Measurements from ENCODE around the gene CST4. TPM values are rescaled to one million over a fixed set of nuclear protein-coding genes. Genes with fewer than 3 reads are reported as not detected.

CST4 gene
- polyA plus RNA-seq, 4 donors = not detected

DNA sequence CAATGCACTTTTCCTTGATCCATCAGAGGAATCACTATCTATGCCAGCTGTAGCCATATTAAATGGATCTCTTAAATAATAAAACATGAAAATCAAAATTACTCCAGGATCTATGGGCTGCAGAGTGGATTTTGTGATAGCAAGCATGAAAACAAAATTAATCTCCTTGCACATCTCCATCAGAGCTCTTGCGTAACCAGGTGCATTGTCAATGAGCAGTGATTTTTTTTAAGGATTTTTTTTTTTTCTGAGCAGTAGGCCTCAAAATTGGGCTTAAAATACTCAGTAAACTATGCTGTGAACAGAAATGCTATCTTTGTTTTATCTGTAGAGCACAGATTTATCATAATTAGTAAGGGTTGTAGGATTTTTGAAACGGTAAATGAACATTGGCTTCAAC lies 39.6 kb downstream of the CST4 start:
- Histone ChIP-seq H3K4me1 (ENCODE audit: control insufficient read depth in 3 of 3, insufficient read depth in 2 of 3, low read depth in 1 of 3, low read length in 2 of 3) (peaks cover 0 to 11% (median 0%) of the 10 kb centered on the region in 3 donors), H3K27me3 (ENCODE audit: control insufficient read depth in 3 of 3, insufficient read depth in 3 of 3, low read length in 3 of 3) (no peaks in the 10 kb centered on the region), H3K36me3 (ENCODE audit: control insufficient read depth in 3 of 3, insufficient read depth in 2 of 3, low read depth in 1 of 3, low read length in 3 of 3) (no peaks in the 10 kb centered on the region), H3K27ac (ENCODE audit: low read depth in 1 of 3, low read length in 2 of 3) (no peak overlapping the region), H3K4me3 (ENCODE audit: low read depth in 1 of 3, low read length in 3 of 3) (no peak overlapping the region), H3K9me3 (ENCODE audit: control insufficient read depth in 2 of 2, insufficient read depth in 1 of 2, low read depth in 1 of 2, low read length in 1 of 2) (peaks cover 0 to 5% of the 10 kb centered on the region in 2 donors)
- DNase-seq = no peak
- no peak for FAIRE-seq
- 86 to 94% (median 90%) methylated on average over 2 of the region's 2 CpGs for WGBS, 3 donors

DNA sequence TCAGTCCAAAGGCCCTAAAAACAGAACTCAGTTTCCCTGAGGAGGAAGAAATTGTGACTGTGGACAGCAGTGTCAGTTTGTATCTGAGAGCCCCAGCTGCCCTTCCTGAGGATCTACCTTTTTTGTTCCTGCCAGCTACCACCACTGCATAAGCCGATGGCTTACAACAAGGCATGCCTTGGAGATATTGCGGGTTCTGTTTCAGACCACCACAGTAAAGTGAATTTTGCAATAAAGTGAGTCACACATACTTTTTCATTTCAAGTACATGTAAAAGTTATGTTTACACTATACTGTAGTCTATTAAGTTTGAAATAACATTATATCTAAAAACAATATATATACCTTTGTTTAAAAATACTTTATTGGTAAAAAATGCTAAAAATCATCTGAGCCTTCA lies 41.5 kb downstream of the CST4 start:
- no peak for FAIRE-seq

DNA sequence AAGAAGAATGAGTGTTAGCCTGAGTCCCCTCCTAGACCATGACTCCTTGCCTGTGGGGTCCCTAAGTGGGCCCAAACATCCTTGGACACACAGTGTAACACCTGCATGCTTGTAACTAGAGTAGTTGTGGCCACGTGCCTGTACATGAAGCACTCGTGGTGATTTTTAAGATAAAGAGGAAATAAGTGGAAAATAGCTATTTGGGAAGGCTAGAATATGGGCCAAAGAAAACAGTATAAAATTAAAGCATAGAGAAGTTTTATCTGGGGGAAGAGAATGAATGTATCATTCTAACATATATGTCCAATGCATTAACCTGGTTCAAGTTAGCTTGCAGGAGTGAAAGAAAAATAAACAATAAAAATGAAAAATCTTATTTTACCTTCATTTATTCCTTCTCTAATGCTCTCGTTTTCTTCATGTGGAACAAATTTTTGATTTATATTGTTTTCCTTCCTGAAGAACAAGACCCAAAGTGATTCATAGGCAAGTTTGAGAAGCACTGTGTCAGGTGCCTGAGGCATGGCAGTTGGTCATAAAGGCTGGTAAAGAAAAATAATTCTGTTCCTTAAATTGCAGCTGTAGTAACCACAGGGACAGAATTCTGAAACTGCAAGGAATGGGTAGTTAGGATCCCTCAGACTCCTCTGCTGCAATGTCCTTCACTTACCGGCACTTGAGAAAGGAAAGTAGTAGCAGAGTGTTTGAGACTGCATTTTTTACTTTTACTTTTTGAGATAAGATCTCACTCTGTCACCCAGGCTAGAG lies 42.5 kb downstream of the CST4 start:
- H3K4me1 ChIP-seq (ENCODE audit: control insufficient read depth in 3 of 3, insufficient read depth in 2 of 3, low read depth in 1 of 3, low read length in 2 of 3) = no peaks in the 10 kb centered on the region
- no peak for DNase-seq
- no peak overlapping the region for H3K4me3 ChIP-seq (ENCODE audit: low read depth in 1 of 3, low read length in 3 of 3)
- H3K27me3 ChIP-seq (ENCODE audit: control insufficient read depth in 3 of 3, insufficient read depth in 3 of 3, low read length in 3 of 3) = no peaks in the 10 kb centered on the region
- no peaks in the 10 kb centered on the region for H3K36me3 ChIP-seq (ENCODE audit: control insufficient read depth in 3 of 3, insufficient read depth in 2 of 3, low read depth in 1 of 3, low read length in 3 of 3)
- WGBS, 3 donors = 56 to 80% (median 64%) methylated on average over 4 of the region's 4 CpGs
- H3K27ac ChIP-seq (ENCODE audit: low read depth in 1 of 3, low read length in 2 of 3) = no peak overlapping the region
- no peak for FAIRE-seq
- H3K9me3 ChIP-seq (ENCODE audit: control insufficient read depth in 2 of 2, insufficient read depth in 1 of 2, low read depth in 1 of 2, low read length in 1 of 2) = no peaks in the 10 kb centered on the region

More for the DNA sequence above, 41.5 kb downstream of the CST4 start:
- no peak overlapping the region for H3K4me3 ChIP-seq (ENCODE audit: low read depth in 1 of 3, low read length in 3 of 3)
- DNase-seq = no peak
- WGBS, 3 donors = 89 to 98% (median 95%) methylated on average over 2 of the region's 2 CpGs
- H3K4me1 ChIP-seq (ENCODE audit: control insufficient read depth in 3 of 3, insufficient read depth in 2 of 3, low read depth in 1 of 3, low read length in 2 of 3) = no peaks in the 10 kb centered on the region
- H3K27ac ChIP-seq (ENCODE audit: low read depth in 1 of 3, low read length in 2 of 3) = no peak overlapping the region
- H3K27me3 ChIP-seq (ENCODE audit: control insufficient read depth in 3 of 3, insufficient read depth in 3 of 3, low read length in 3 of 3) = no peaks in the 10 kb centered on the region
- peaks cover 0 to 3% of the 10 kb centered on the region in 2 donors for H3K9me3 ChIP-seq (ENCODE audit: control insufficient read depth in 2 of 2, insufficient read depth in 1 of 2, low read depth in 1 of 2, low read length in 1 of 2)
- H3K36me3 ChIP-seq (ENCODE audit: control insufficient read depth in 3 of 3, insufficient read depth in 2 of 3, low read depth in 1 of 3, low read length in 3 of 3) = no peaks in the 10 kb centered on the region

DNA sequence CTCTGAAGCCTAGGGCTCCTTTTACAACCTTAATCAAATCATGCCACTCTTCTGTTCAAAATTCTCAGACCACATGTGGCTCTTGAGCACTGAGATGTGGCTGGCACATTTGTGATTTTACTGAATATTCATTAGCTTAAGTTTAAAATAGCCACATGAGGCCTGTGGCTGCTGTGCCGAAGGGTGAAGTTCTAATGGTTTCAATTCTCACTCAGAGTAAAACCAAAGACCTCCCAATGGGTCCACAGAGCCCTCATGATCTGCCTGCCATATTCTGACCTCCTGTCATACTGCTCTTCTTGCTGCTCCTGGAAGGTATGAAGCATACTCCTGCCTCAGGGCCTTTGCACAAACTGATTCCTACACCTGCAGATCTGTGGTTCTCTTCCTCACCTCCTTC lies 43.3 kb downstream of the CST4 start:
- 76 to 86% (median 81%) methylated on average over 1 of the region's 1 CpG for WGBS, 3 donors
- no peak for DNase-seq
- no peak for FAIRE-seq
- Histone ChIP-seq H3K27ac (ENCODE audit: low read depth in 1 of 3, low read length in 2 of 3) (no peak overlapping the region), H3K9me3 (ENCODE audit: control insufficient read depth in 2 of 2, insufficient read depth in 1 of 2, low read depth in 1 of 2, low read length in 1 of 2) (no peaks in the 10 kb centered on the region), H3K36me3 (ENCODE audit: control insufficient read depth in 3 of 3, insufficient read depth in 2 of 3, low read depth in 1 of 3, low read length in 3 of 3) (no peaks in the 10 kb centered on the region), H3K27me3 (ENCODE audit: control insufficient read depth in 3 of 3, insufficient read depth in 3 of 3, low read length in 3 of 3) (no peaks in the 10 kb centered on the region), H3K4me1 (ENCODE audit: control insufficient read depth in 3 of 3, insufficient read depth in 2 of 3, low read depth in 1 of 3, low read length in 2 of 3) (no peaks in the 10 kb centered on the region), H3K4me3 (ENCODE audit: low read depth in 1 of 3, low read length in 3 of 3) (no peak overlapping the region)

DNA sequence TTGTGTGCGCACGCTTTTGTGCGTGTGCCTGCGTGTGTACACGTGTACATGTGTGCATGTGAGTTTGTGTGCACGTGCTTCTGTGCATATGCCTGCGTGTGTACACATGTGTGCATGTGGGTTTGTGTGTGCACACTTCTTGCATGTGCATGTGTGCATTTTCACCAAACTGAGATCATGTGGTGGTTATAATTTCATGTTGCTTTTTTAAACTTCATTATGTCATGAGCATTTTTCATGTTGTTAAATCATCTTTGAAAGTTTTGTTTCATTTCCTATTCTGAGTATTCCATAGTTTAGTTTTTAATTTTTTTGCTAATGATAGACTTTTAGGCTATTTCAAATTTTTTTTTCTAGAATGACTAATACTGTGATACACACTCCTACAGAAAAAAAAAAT lies 44.7 kb downstream of the CST4 start:
- Histone ChIP-seq H3K36me3 (ENCODE audit: control insufficient read depth in 3 of 3, insufficient read depth in 2 of 3, low read depth in 1 of 3, low read length in 3 of 3) (no peaks in the 10 kb centered on the region), H3K4me3 (ENCODE audit: low read depth in 1 of 3, low read length in 3 of 3) (no peak overlapping the region), H3K9me3 (ENCODE audit: control insufficient read depth in 2 of 2, insufficient read depth in 1 of 2, low read depth in 1 of 2, low read length in 1 of 2) (peaks cover 0 to 7% of the 10 kb centered on the region in 2 donors), H3K27ac (ENCODE audit: low read depth in 1 of 3, low read length in 2 of 3) (no peak overlapping the region), H3K4me1 (ENCODE audit: control insufficient read depth in 3 of 3, insufficient read depth in 2 of 3, low read depth in 1 of 3, low read length in 2 of 3) (peaks cover 0 to 3% (median 0%) of the 10 kb centered on the region in 3 donors), H3K27me3 (ENCODE audit: control insufficient read depth in 3 of 3, insufficient read depth in 3 of 3, low read length in 3 of 3) (no peaks in the 10 kb centered on the region)
- FAIRE-seq = no peak
- WGBS, 3 donors = 95 to 98% (median 96%) methylated on average over 7 of the region's 7 CpGs
- no peak for DNase-seq

DNA sequence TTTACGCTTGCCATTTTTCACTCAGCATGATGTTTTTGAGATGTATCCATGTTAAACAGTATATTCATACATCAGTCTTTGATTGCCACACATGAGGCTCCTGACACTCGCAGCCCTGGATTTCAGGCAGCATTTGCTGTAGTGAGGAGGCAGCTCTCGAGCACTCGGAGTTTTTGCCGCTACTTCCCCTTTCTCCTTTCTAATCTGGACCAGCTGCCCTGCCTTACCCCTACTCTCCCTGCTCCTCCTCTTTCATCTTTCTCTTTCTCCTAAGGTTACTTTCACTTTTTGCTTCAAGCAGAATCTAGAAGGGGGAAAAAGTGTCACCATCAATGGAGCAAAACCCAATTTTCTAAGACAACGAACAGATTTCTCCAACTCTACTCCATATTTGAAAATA lies 45.2 kb downstream of the CST4 start:
- 53 to 65% (median 65%) methylated on average over 6 of the region's 6 CpGs for WGBS, 3 donors
- no peak overlapping the region for H3K4me3 ChIP-seq (ENCODE audit: low read depth in 1 of 3, low read length in 3 of 3)
- peaks cover 0 to 7% of the 10 kb centered on the region in 2 donors for H3K9me3 ChIP-seq (ENCODE audit: control insufficient read depth in 2 of 2, insufficient read depth in 1 of 2, low read depth in 1 of 2, low read length in 1 of 2)
- peaks cover 0 to 3% (median 0%) of the 10 kb centered on the region in 3 donors for H3K4me1 ChIP-seq (ENCODE audit: control insufficient read depth in 3 of 3, insufficient read depth in 2 of 3, low read depth in 1 of 3, low read length in 2 of 3)
- H3K36me3 ChIP-seq (ENCODE audit: control insufficient read depth in 3 of 3, insufficient read depth in 2 of 3, low read depth in 1 of 3, low read length in 3 of 3) = no peaks in the 10 kb centered on the region
- FAIRE-seq = no peak
- no peak for DNase-seq
- no peak overlapping the region for H3K27ac ChIP-seq (ENCODE audit: low read depth in 1 of 3, low read length in 2 of 3)
- H3K27me3 ChIP-seq (ENCODE audit: control insufficient read depth in 3 of 3, insufficient read depth in 3 of 3, low read length in 3 of 3) = no peaks in the 10 kb centered on the region

DNA sequence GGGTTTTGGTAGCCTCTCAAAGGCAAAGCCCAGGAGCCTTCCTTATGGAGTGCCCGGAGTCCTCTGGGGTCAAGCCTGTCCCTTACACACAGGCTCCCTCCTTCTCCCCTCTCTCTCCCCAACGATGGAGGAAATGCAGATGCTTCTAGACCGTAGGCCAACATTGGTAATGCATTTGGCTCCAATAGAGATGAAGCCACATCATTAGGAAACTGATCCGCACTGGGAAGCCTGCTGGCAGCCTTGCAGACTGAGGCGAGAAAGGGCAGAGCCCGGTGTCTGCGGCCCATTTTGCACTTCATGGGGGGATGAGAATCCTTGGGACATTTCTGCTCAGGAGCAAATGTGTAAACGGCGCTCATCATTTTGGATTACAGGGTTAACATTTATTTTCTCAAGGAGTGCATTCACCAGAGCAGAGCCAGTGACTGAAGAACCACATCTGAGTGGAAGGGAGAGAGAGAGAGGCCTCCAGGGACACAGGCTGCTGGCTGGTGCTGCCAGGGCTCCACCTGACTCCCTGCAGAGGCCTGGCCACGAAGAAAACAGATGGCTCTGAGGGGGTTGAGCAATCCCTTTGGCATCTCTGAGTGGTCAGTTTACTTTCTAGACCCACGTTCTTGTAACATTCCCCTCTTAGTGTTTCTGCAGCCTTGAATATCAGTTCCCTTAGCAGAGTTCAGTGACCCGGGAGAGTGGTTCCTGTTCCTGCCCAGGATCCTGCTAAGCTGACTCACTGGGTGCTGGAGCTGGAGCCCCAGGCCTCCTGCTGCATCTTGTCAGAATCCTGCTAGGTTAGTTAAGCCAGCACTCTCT lies 46.7 kb downstream of the CST4 start:
- 65 to 80% (median 73%) methylated on average over 12 of the region's 12 CpGs for WGBS, 3 donors
- H3K36me3 ChIP-seq (ENCODE audit: control insufficient read depth in 3 of 3, insufficient read depth in 2 of 3, low read depth in 1 of 3, low read length in 3 of 3) = no peaks in the 10 kb centered on the region
- H3K4me1 ChIP-seq (ENCODE audit: control insufficient read depth in 3 of 3, insufficient read depth in 2 of 3, low read depth in 1 of 3, low read length in 2 of 3) = peaks cover 0 to 3% (median 0%) of the 10 kb centered on the region in 3 donors
- FAIRE-seq = no peak
- peaks cover 0 to 7% of the 10 kb centered on the region in 2 donors for H3K9me3 ChIP-seq (ENCODE audit: control insufficient read depth in 2 of 2, insufficient read depth in 1 of 2, low read depth in 1 of 2, low read length in 1 of 2)
- no peaks in the 10 kb centered on the region for H3K27me3 ChIP-seq (ENCODE audit: control insufficient read depth in 3 of 3, insufficient read depth in 3 of 3, low read length in 3 of 3)
- H3K4me3 ChIP-seq (ENCODE audit: low read depth in 1 of 3, low read length in 3 of 3) = no peak overlapping the region
- DNase-seq = no peak
- no peak overlapping the region for H3K27ac ChIP-seq (ENCODE audit: low read depth in 1 of 3, low read length in 2 of 3)

DNA sequence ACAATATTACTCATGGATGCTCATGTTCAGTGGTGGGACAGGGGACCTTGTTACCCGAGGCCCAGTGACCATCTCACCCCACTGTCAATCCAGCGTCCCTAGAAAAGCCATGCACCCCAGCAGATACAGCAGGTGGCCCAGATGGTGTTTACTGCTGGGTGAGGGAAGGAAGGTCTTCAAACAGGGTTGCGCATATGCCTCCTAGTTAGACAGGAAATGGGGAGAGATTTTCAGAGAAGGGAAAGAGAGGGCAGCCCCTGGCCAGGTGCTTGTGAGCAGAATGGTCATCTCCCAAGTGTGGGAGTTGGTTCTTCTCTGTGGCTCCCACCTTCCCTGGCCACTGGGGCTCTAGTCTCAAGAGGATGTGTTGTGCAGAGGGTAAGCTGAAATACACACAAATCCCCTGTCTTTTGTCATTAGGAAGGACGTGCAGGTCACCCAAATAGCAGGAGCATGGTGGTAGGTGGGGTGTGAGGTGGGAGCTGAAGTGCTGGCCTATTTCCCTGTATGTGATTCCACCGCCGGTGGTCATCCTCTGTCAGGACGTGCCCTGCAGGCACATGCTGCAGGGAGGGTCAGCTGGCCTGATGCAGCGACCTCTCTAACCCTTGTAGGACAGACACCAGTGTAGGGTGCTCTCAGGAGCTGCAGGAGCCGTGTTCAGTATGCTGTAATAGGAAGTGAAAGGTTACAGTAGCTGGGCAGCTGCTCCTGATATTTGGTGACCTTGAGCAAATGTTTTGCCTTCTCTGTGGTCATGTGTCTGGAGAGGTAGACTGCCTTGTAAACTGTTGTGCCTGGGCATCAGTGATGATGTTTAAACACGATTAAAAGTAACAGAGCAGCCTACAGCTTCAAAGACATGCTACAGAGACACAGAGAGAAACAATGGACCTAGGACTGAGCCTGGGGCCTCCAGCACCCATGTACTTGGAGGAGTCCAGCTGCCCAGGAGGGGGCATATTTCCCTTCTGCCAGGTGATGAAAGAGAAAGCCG lies 47.9 kb downstream of the CST4 start:
- Histone ChIP-seq H3K27me3 (ENCODE audit: control insufficient read depth in 3 of 3, insufficient read depth in 3 of 3, low read length in 3 of 3) (no peaks in the 10 kb centered on the region), H3K36me3 (ENCODE audit: control insufficient read depth in 3 of 3, insufficient read depth in 2 of 3, low read depth in 1 of 3, low read length in 3 of 3) (peaks cover 0 to 5% (median 0%) of the 10 kb centered on the region in 3 donors), H3K27ac (ENCODE audit: low read depth in 1 of 3, low read length in 2 of 3) (no peak overlapping the region), H3K4me3 (ENCODE audit: low read depth in 1 of 3, low read length in 3 of 3) (no peak overlapping the region), H3K4me1 (ENCODE audit: control insufficient read depth in 3 of 3, insufficient read depth in 2 of 3, low read depth in 1 of 3, low read length in 2 of 3) (peaks cover 3 to 5% (median 3%) of the 10 kb centered on the region in 3 donors), H3K9me3 (ENCODE audit: control insufficient read depth in 2 of 2, insufficient read depth in 1 of 2, low read depth in 1 of 2, low read length in 1 of 2) (peaks cover 0 to 7% of the 10 kb centered on the region in 2 donors)
- WGBS, 3 donors = 76 to 82% (median 77%) methylated on average over 11 of the region's 11 CpGs
- no peak for FAIRE-seq
- DNase-seq = no peak
